Endodermal cell (in vitro differentiated cells): Measurements from ENCODE around the gene MAGOHB. TPM values are rescaled to one million over a fixed set of nuclear protein-coding genes. Genes with fewer than 3 reads are reported as not detected.

ENCODE experiments used
- DNase-seq: peaks from one replicate; pipeline ENCODE4 v3.0.0-alpha.2; 2017
- H3K27ac ChIP-seq: 2 replicates; pipeline ENCODE4 v1.5.1; 2013; ENCODE audit warnings: mild to moderate bottlenecking, low read depth, low read length, moderate library complexity
- H3K27me3 ChIP-seq: 2 replicates; pipeline ENCODE4 v1.6.1; 2013; ENCODE audit warnings: mild to moderate bottlenecking, low read length, moderate library complexity; ENCODE audit not compliant: insufficient read depth, control insufficient read depth, poor library complexity, severe bottlenecking
- H3K36me3 ChIP-seq: 2 replicates; pipeline ENCODE4 v1.7.0; 2013; ENCODE audit warnings: mild to moderate bottlenecking, low read length, moderate library complexity; ENCODE audit not compliant: control insufficient read depth, insufficient read depth
- H3K4me1 ChIP-seq: one replicate; pipeline ENCODE4 v1.7.0; 2013; ENCODE audit warnings: low read length; ENCODE audit not compliant: control insufficient read depth, insufficient read depth
- H3K4me3 ChIP-seq: 2 replicates; pipeline ENCODE4 v1.5.1; 2013; ENCODE audit warnings: mild to moderate bottlenecking, low read length, moderate library complexity
- H3K9ac ChIP-seq: 2 replicates; pipeline ENCODE4 v1.6.1; 2013; ENCODE audit warnings: mild to moderate bottlenecking, low read length, moderate library complexity; ENCODE audit not compliant: poor library complexity, severe bottlenecking; ENCODE audit errors: extremely low read depth
- H3K9me3 ChIP-seq: 2 replicates; pipeline ENCODE4 v1.6.1; 2013; ENCODE audit warnings: mild to moderate bottlenecking, low read length, moderate library complexity; ENCODE audit not compliant: control insufficient read depth
- H3K27ac Mint-ChIP-seq: 2 replicates; pipeline ENCODE4 v1.8.0; 2020; ENCODE audit warnings: mixed read lengths
- H3K27me3 Mint-ChIP-seq: 2 replicates; pipeline ENCODE4 v1.8.0; 2021; ENCODE audit warnings: mild to moderate bottlenecking, mixed read lengths; ENCODE audit not compliant: insufficient read depth
- H3K36me3 Mint-ChIP-seq: 2 replicates; pipeline ENCODE4 v1.8.0; 2020; ENCODE audit warnings: low read depth, mixed read lengths
- H3K4me1 Mint-ChIP-seq: 2 replicates; pipeline ENCODE4 v1.8.0; 2020; ENCODE audit warnings: mixed read lengths
- H3K4me3 Mint-ChIP-seq: 2 replicates; pipeline ENCODE4 v1.8.0; 2020; ENCODE audit warnings: mild to moderate bottlenecking, moderate library complexity, mixed read lengths
- H3K9me3 Mint-ChIP-seq: 2 replicates; pipeline ENCODE4 v1.8.0; 2020; ENCODE audit warnings: mild to moderate bottlenecking, mixed read lengths
- WGBS, 2 experiments: methylation state at CpG; one replicate each; pipeline versions ENCODE4 v1.1.5 to v1.1.7; 2013; ENCODE audit warnings: missing lambda C conversion rate in 2 of 2, mixed read lengths in 1 of 2; ENCODE audit not compliant: insufficient coverage in 1 of 2, insufficient read length in 1 of 2; 5-methylcytosine and 5-hydroxymethylcytosine counted together
- total RNA-seq, 2 donors: library from RNA; stranded (reverse); fragmentation: NEBNext Ultra II Directional in 1 of 2; extraction: Animal tissue kit (Norgen Biotek cat#: 25700) in 1 of 2; gene quantifications; 2 replicates in 1 of 2; 3 replicates in 1 of 2; pipeline ENCODE4 v1.2.1, GENCODE V29; 2021
- TF ChIP-seq, protein P1 (sequence below): fragments of 200-600 bp; sonication (generic); conservative IDR thresholded peaks from 2 replicates; pipeline ENCODE4 v1.5.0; 2021; ENCODE audit warnings: antibody characterized with exemption, mild to moderate bottlenecking

MAGOHB gene
- total RNA-seq, 2 donors from 2014 or later = 53.8 to 75.8 TPM

DNA sequence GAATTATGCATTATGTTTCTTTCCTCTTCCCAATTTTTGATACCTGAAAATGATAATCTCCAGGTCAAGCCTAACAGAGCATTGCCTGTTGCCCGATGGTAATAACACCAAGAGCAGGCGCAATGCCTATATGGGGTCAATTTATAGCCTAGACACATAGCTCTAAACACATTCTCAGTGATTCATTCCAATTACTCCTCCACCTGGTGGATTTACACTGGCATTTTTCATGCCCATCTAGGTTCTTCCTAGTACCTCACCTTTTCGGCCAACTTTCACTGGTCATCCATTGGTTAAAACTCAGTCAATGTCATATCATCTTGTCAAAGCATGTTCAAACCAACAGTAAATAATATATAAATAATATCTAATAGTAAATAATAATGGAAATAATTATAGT lies 54.6 kb downstream of the MAGOHB start:
- H3K36me3 ChIP-seq = no peaks in the 10 kb centered on the region

DNA sequence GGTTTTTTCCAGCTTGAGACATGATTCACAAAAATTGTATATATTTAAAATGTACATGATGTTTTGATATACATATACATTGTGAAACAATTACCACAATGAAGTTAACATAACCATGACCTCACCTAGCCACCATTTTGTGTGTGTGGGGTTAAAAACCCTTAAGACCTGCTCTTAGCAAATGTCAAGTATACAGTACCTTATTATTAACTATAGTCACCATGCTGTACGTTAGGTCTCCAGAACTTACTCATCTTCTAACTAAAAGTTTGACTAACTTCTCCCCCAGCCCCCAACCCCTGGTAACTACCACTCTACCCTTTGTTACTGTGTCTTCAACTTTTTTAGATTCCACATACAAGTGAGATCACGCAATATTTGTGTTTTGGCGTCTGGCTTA lies 55.1 kb downstream of the MAGOHB start:
- no peak overlapping the region for H3K9ac ChIP-seq
- H3K27ac ChIP-seq = no peak overlapping the region
- Mint-ChIP-seq H3K9me3 (peaks cover 9% of the 10 kb centered on the region), H3K36me3 (no peaks in the 10 kb centered on the region), H3K27me3 (no peaks in the 10 kb centered on the region), H3K27ac (peak overlapping the region; percentile 50), H3K4me3 (no peak overlapping the region), H3K4me1 (peaks cover 17% of the 10 kb centered on the region)
- no peaks in the 10 kb centered on the region for H3K27me3 ChIP-seq
- WGBS, 2 experiments = 91 to 96% methylated on average over 1 to 3 of the region's 3 CpGs
- peaks cover 9% of the 10 kb centered on the region for H3K9me3 ChIP-seq
- H3K4me3 ChIP-seq = peak overlapping the region; percentile 7
- H3K36me3 ChIP-seq = no peaks in the 10 kb centered on the region
- no peaks in the 10 kb centered on the region for H3K4me1 ChIP-seq
- DNase-seq = no peak
- TF ChIP-seq, protein P1, sequence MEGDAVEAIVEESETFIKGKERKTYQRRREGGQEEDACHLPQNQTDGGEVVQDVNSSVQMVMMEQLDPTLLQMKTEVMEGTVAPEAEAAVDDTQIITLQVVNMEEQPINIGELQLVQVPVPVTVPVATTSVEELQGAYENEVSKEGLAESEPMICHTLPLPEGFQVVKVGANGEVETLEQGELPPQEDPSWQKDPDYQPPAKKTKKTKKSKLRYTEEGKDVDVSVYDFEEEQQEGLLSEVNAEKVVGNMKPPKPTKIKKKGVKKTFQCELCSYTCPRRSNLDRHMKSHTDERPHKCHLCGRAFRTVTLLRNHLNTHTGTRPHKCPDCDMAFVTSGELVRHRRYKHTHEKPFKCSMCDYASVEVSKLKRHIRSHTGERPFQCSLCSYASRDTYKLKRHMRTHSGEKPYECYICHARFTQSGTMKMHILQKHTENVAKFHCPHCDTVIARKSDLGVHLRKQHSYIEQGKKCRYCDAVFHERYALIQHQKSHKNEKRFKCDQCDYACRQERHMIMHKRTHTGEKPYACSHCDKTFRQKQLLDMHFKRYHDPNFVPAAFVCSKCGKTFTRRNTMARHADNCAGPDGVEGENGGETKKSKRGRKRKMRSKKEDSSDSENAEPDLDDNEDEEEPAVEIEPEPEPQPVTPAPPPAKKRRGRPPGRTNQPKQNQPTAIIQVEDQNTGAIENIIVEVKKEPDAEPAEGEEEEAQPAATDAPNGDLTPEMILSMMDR = no peak

More for the DNA sequence above, 54.6 kb downstream of the MAGOHB start:
- no peak overlapping the region for H3K4me3 Mint-ChIP-seq
- no peaks in the 10 kb centered on the region for H3K27me3 Mint-ChIP-seq
- Histone ChIP-seq H3K4me3 (no peak overlapping the region), H3K4me1 (no peaks in the 10 kb centered on the region), H3K9me3 (peaks cover 4% of the 10 kb centered on the region), H3K27me3 (no peaks in the 10 kb centered on the region), H3K9ac (no peak overlapping the region), H3K27ac (no peak overlapping the region)
- H3K36me3 Mint-ChIP-seq = no peaks in the 10 kb centered on the region
- TF ChIP-seq, protein P1 = peak; percentile 60
- WGBS, 2 experiments = 97 to 100% methylated on average over 2 to 3 of the region's 3 CpGs
- H3K9me3 Mint-ChIP-seq = peaks cover 6% of the 10 kb centered on the region
- H3K4me1 Mint-ChIP-seq = peaks cover 17% of the 10 kb centered on the region
- no peak overlapping the region for H3K27ac Mint-ChIP-seq
- no peak for DNase-seq

DNA sequence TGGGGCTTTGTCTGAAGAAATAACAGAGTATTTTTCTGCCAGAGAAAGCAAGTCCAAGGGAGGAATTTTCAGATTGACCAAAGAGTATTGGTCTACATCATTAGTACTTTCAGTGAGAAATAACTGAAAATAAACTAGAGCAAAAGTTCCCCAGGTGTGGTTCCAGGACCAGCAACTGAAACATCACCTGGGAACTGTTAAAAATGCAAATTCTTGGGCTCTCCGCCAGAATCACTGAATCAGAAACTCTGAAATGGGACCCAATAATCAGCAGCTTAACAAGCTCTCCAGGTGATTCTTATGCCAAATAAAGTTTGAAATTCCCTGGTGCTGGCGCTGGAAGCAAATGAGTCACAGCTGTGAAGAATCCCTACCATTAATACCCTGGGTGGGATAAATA lies 55.6 kb downstream of the MAGOHB start:
- Mint-ChIP-seq H3K4me1 (peaks cover 17% of the 10 kb centered on the region), H3K27me3 (no peaks in the 10 kb centered on the region), H3K9me3 (peaks cover 11% of the 10 kb centered on the region), H3K36me3 (no peaks in the 10 kb centered on the region), H3K27ac (peak overlapping the region; percentile 55), H3K4me3 (peak overlapping the region; percentile 0)
- Histone ChIP-seq H3K4me1 (no peaks in the 10 kb centered on the region), H3K9me3 (peaks cover 15% of the 10 kb centered on the region), H3K36me3 (no peaks in the 10 kb centered on the region), H3K27me3 (no peaks in the 10 kb centered on the region), H3K9ac (no peak overlapping the region), H3K27ac (no peak overlapping the region), H3K4me3 (peak overlapping the region; percentile 7)
- TF ChIP-seq, protein P1 = no peak
- 52 to 77% methylated on average over 1 to 2 of the region's 2 CpGs for WGBS, 2 experiments
- peak; percentile 69 for DNase-seq
